ENCODE results near the gene NUDT11.
"Not testable (repeated sequence)": the region's sequence is repeated elsewhere in the genome, so short reads cannot be mapped to it uniquely, and the experiment has no call there.

Gene NUDT11

GRCh38 chrX:51496501-51497291 lies at the start of gene NUDT11:
Gene NUDT11 (minus strand): TSS chrX:51496592. CDS start chrX:51496444, 148 bp downstream.
- peak; percentile 40 for DNase-seq

- DNase-seq, result no peak
Measured at GRCh38 chrX:51520393-51520792, 24.0 kb upstream of the NUDT11 start.

GRCh38 chrX:51519131-51519530 lies 22.7 kb upstream of the NUDT11 start:
- DNase-seq, result not testable (repeated sequence)

GRCh38 chrX:51507551-51507950 lies 11.2 kb upstream of the NUDT11 start:
- no peak for DNase-seq

- not testable (repeated sequence) for DNase-seq
Measured at GRCh38 chrX:51495701-51496488, 497 bp downstream of the NUDT11 start.

- no peak for DNase-seq
Measured at GRCh38 chrX:51494409-51494808, 2.0 kb downstream of the NUDT11 start.

- no peak for DNase-seq
Measured at GRCh38 chrX:51487960-51488267, 8.5 kb downstream of the NUDT11 start.

- DNase-seq, result no peak
Measured at GRCh38 chrX:51484616-51485015, 11.8 kb downstream of the NUDT11 start.

GRCh38 chrX:51482411-51482810 lies 14.0 kb downstream of the NUDT11 start:
- DNase-seq, result not testable (repeated sequence)

GRCh38 chrX:51476930-51477329 lies 19.5 kb downstream of the NUDT11 start:
- DNase-seq, result no peak

- DNase-seq, result no peak
Measured at GRCh38 chrX:51463322-51463721, 33.1 kb downstream of the NUDT11 start.

- peak; percentile 45 for DNase-seq
Measured at GRCh38 chrX:51461053-51462044, 35.0 kb downstream of the NUDT11 start.

GRCh38 chrX:51459125-51459524 lies 37.3 kb downstream of the NUDT11 start:
- DNase-seq, result peak; percentile 16

- DNase-seq, result no peak
Measured at GRCh38 chrX:51456814-51457213, 39.6 kb downstream of the NUDT11 start.

- no peak for DNase-seq
Measured at GRCh38 chrX:51456246-51456645, 40.1 kb downstream of the NUDT11 start.

GRCh38 chrX:51440365-51440764 lies 56.0 kb downstream of the NUDT11 start:
- no peak for DNase-seq
